ENCODE measurements around the gene HDAC9.

The HDAC9 gene

DNA sequence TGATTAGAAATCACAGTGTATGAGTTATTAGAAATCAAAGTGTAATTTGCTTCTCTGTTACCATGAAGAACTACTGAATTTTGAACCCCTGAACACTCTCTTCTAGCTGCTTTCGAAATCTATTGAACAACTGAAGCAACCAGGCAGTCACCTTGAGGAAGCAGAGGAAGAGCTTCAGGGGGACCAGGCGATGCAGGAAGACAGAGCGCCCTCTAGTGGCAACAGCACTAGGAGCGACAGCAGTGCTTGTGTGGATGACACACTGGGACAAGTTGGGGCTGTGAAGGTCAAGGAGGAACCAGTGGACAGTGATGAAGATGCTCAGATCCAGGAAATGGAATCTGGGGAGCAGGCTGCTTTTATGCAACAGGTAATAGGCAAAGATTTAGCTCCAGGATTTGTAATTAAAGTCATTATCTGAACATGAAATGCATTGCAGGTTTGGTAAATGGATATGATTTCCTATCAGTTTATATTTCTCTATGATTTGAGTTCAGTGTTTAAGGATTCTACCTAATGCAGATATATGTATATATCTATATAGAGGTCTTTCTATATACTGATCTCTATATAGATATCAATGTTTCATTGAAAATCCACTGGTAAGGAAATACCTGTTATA, 170.7 kb downstream of the HDAC9 start:
- Mint-ChIP-seq H3K36me3 (no peaks in the 10 kb centered on the region), H3K4me3 (no peak overlapping the region), H3K4me1 (no peaks in the 10 kb centered on the region), H3K9me3 (no peaks in the 10 kb centered on the region), H3K27me3 (no peaks in the 10 kb centered on the region), H3K27ac (no peak overlapping the region)

DNA sequence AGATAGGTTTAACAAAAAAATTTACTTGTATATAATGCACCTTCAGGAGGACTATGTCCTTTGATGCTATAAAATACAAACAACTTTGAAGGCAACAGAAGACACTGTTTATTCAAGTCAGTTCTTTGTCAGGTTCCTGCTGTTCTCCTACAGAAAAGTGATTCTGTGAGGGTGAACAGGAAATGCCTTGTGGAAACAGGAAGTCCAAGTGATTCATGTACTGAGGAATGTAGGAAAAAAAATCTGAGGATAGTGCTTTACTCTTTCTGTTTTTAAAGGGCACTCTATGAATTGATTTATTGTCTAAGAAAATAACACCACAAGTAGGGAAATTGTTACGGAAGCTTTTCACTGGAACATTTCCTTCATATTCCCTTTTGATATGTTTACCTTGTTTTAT, 171.9 kb downstream of the HDAC9 start:
- no peak overlapping the region for H3K27ac Mint-ChIP-seq
- H3K36me3 Mint-ChIP-seq, result no peaks in the 10 kb centered on the region
- H3K4me3 Mint-ChIP-seq, result no peak overlapping the region
- no peaks in the 10 kb centered on the region for H3K27me3 Mint-ChIP-seq
- H3K4me1 Mint-ChIP-seq, result no peaks in the 10 kb centered on the region
- no peaks in the 10 kb centered on the region for H3K9me3 Mint-ChIP-seq

- Mint-ChIP-seq H3K27me3 (no peaks in the 10 kb centered on the region), H3K27ac (no peak overlapping the region), H3K9me3 (peaks cover 5% of the 10 kb centered on the region), H3K4me3 (no peak overlapping the region), H3K4me1 (no peaks in the 10 kb centered on the region), H3K36me3 (no peaks in the 10 kb centered on the region)
Measured at GRCh38 chr7:18671176-18671575, 175.6 kb downstream of the HDAC9 start.

- H3K27me3 Mint-ChIP-seq, result no peaks in the 10 kb centered on the region
- H3K4me1 Mint-ChIP-seq, result no peaks in the 10 kb centered on the region
- H3K4me3 Mint-ChIP-seq, result no peak overlapping the region
Measured at GRCh38 chr7:18675579-18675978, 180.0 kb downstream of the HDAC9 start.

DNA sequence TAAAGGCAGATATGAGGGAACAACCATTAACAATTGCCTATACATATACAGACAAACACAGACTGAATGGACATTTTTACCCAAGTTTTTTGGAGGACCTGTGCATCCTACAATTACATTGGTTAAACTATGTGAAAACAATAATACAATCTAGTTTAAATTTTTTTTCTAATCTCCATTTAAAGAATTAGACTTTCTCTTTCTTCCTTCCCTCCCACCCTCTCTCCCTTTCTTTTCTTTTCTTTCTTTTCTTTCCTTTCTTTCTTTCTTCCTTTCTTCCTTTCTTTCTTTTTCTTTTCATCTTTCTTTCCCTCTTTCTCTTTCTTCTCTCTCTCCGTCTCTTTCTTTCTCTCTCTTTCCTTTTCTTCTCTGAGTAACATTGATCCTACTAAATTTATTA, 183.7 kb downstream of the HDAC9 start:
- Mint-ChIP-seq H3K9me3 (peaks cover 3% of the 10 kb centered on the region), H3K4me3 (no peak overlapping the region), H3K36me3 (no peaks in the 10 kb centered on the region), H3K27ac (no peak overlapping the region), H3K4me1 (no peaks in the 10 kb centered on the region), H3K27me3 (no peaks in the 10 kb centered on the region)

More at GRCh38 chr7:18675579-18675978, 180.0 kb downstream of the HDAC9 start:
- Mint-ChIP-seq H3K36me3 (no peaks in the 10 kb centered on the region), H3K9me3 (peaks cover 5% of the 10 kb centered on the region), H3K27ac (no peak overlapping the region)

DNA sequence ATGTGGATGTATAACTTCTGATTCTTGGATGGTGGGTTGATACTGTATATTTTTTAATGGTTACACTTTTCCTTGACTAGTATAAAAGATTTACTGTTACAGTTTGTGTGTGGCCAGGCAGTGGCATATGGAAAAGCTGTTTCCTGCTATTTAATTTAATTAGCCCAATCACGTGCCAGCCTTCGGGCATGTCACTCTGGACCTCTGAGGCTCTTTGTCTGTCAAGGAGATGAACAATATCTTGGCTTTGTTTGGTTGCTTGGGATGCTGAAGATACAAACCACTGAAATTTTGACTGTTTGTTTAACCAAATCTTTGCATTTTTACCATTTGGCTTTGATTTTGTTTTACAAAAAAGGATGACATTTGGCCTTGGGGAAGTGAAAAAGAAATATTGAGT, 185.0 kb downstream of the HDAC9 start:
- Mint-ChIP-seq H3K27me3 (no peaks in the 10 kb centered on the region), H3K4me3 (no peak overlapping the region), H3K4me1 (no peaks in the 10 kb centered on the region), H3K36me3 (no peaks in the 10 kb centered on the region), H3K9me3 (no peaks in the 10 kb centered on the region), H3K27ac (no peak overlapping the region)

- Mint-ChIP-seq H3K4me1 (no peaks in the 10 kb centered on the region), H3K4me3 (no peak overlapping the region), H3K36me3 (no peaks in the 10 kb centered on the region)
Measured at GRCh38 chr7:18684916-18685315, 189.4 kb downstream of the HDAC9 start.

DNA sequence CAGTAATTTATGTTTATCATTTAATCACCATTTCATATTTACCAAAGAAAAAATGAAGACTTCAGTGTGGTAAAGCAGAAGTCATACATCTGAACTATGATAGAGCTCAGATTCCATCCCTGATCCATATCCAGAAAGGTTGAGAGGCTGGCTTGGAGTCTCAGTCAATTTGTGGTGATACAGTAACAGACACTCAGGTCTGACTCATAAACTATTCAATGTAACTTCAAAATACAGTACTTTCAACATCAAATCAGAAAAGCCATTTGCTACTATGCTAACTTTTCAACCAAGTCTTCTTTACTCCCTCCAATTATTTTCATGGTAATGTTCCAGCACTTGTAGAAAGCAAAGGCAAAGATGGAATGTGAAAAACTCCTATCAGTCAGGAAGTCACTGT, 190.4 kb downstream of the HDAC9 start:
- no peaks in the 10 kb centered on the region for H3K36me3 Mint-ChIP-seq
- no peak overlapping the region for H3K4me3 Mint-ChIP-seq
- no peaks in the 10 kb centered on the region for H3K4me1 Mint-ChIP-seq
- H3K9me3 Mint-ChIP-seq, result peaks cover 5% of the 10 kb centered on the region
- no peaks in the 10 kb centered on the region for H3K27me3 Mint-ChIP-seq
- no peak overlapping the region for H3K27ac Mint-ChIP-seq

More at GRCh38 chr7:18684916-18685315, 189.4 kb downstream of the HDAC9 start:
- Mint-ChIP-seq H3K9me3 (peaks cover 5% of the 10 kb centered on the region), H3K27me3 (no peaks in the 10 kb centered on the region), H3K27ac (no peak overlapping the region)

GRCh38 chr7:18689551-18689950, 194.0 kb downstream of the HDAC9 start:
- no peaks in the 10 kb centered on the region for H3K27me3 Mint-ChIP-seq
- peaks cover 5% of the 10 kb centered on the region for H3K9me3 Mint-ChIP-seq
- no peaks in the 10 kb centered on the region for H3K36me3 Mint-ChIP-seq
- no peak overlapping the region for H3K4me3 Mint-ChIP-seq
- no peak overlapping the region for H3K27ac Mint-ChIP-seq
- H3K4me1 Mint-ChIP-seq, result no peaks in the 10 kb centered on the region

- no peaks in the 10 kb centered on the region for H3K4me1 Mint-ChIP-seq
- peaks cover 4% of the 10 kb centered on the region for H3K9me3 Mint-ChIP-seq
- no peak overlapping the region for H3K4me3 Mint-ChIP-seq
- no peaks in the 10 kb centered on the region for H3K27me3 Mint-ChIP-seq
- no peak overlapping the region for H3K27ac Mint-ChIP-seq
- H3K36me3 Mint-ChIP-seq, result no peaks in the 10 kb centered on the region
Measured at GRCh38 chr7:18693406-18693805, 197.9 kb downstream of the HDAC9 start.

DNA sequence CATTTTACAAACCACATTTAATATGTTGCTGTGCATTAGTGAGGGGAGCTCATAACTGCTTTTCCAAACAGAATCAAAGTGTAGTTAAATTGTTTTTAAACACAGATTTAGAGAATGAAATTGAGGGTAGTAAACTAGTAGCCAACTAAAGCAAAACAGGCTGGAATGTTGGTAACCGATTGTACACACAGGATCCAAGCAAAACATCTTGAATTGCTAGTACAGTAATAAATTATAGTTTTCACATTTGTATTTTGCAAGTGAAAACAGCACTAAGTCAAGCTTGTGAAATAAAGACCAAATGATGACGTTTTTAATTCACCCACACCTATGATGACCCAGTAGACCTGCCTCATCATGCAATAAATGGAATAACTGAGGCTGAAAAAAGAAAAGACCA, 198.3 kb downstream of the HDAC9 start:
- H3K27me3 Mint-ChIP-seq, result no peaks in the 10 kb centered on the region
- H3K4me1 Mint-ChIP-seq, result no peaks in the 10 kb centered on the region
- no peak overlapping the region for H3K27ac Mint-ChIP-seq
- H3K4me3 Mint-ChIP-seq, result no peak overlapping the region
- H3K36me3 Mint-ChIP-seq, result no peaks in the 10 kb centered on the region
- peaks cover 4% of the 10 kb centered on the region for H3K9me3 Mint-ChIP-seq

DNA sequence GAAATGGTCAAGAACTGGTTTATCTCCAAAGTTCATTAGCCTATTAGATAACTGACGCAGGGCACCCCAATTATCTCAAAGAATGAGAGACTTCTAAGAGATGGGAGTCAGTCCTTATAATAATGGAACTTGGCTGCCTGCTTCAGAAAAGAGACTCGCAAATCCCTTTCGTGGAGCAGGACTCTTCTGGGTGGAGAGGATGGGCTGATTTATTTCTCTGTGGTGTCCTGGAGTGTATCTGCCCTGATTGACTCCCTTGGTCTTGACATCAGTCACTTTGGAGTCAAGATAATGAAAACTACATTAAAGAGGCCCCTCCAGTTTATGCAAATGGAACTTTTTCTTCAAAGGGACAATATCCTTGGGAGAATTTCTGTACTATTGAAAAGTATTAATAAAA, 198.9 kb downstream of the HDAC9 start:
- Mint-ChIP-seq H3K9me3 (peaks cover 4% of the 10 kb centered on the region), H3K27ac (no peak overlapping the region), H3K4me1 (no peaks in the 10 kb centered on the region), H3K36me3 (no peaks in the 10 kb centered on the region), H3K27me3 (no peaks in the 10 kb centered on the region), H3K4me3 (no peak overlapping the region)

GRCh38 chr7:18694911-18695310, 199.4 kb downstream of the HDAC9 start:
- Mint-ChIP-seq H3K9me3 (peaks cover 4% of the 10 kb centered on the region), H3K4me1 (no peaks in the 10 kb centered on the region), H3K27ac (no peak overlapping the region), H3K27me3 (no peaks in the 10 kb centered on the region), H3K36me3 (no peaks in the 10 kb centered on the region), H3K4me3 (no peak overlapping the region)

GRCh38 chr7:18698258-18698734, 202.7 kb downstream of the HDAC9 start:
- no peaks in the 10 kb centered on the region for H3K4me1 Mint-ChIP-seq
- H3K36me3 Mint-ChIP-seq, result no peaks in the 10 kb centered on the region
- H3K4me3 Mint-ChIP-seq, result no peak overlapping the region
- peaks cover 4% of the 10 kb centered on the region for H3K9me3 Mint-ChIP-seq
- H3K27ac Mint-ChIP-seq, result no peak overlapping the region
- H3K27me3 Mint-ChIP-seq, result no peaks in the 10 kb centered on the region

- H3K9me3 Mint-ChIP-seq, result peaks cover 4% of the 10 kb centered on the region
- H3K27ac Mint-ChIP-seq, result no peak overlapping the region
- H3K4me3 Mint-ChIP-seq, result no peak overlapping the region
- H3K36me3 Mint-ChIP-seq, result no peaks in the 10 kb centered on the region
- H3K4me1 Mint-ChIP-seq, result no peaks in the 10 kb centered on the region
- no peaks in the 10 kb centered on the region for H3K27me3 Mint-ChIP-seq
Measured at GRCh38 chr7:18700147-18700546, 204.6 kb downstream of the HDAC9 start.

GRCh38 chr7:18702071-18702829, 206.7 kb downstream of the HDAC9 start:
- H3K36me3 Mint-ChIP-seq, result no peaks in the 10 kb centered on the region
- peaks cover 4% of the 10 kb centered on the region for H3K9me3 Mint-ChIP-seq
- no peaks in the 10 kb centered on the region for H3K4me1 Mint-ChIP-seq
- H3K27me3 Mint-ChIP-seq, result no peaks in the 10 kb centered on the region
- H3K27ac Mint-ChIP-seq, result no peak overlapping the region
- no peak overlapping the region for H3K4me3 Mint-ChIP-seq
